Hepatic stellate cell (primary cell): ENCODE data around the gene ANO3.

Experiments used
- DNase-seq: peaks from one replicate; pipeline ENCODE4 v3.0.0; 2011; ENCODE audit warnings: low spot score

ANO3 gene

DNA sequence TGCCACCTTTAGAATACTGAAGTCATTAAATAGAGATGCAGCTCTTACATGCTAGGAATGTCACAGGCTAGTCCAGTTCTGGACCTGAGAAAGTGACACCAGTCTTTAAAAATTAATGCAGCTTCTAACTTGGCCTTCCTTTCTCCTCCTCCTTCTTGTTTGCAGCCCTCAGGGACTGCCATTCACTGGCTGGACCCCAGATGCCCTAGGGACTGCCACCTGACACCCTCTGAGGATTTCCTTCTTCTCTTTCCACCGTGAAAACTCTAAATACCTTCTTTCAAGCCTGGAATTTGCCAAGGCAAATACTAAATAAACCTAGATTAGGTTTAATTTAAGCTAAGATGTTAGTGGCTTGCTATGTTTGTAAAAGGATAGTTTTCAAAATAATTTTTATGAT, 161.7 kb downstream of the ANO3 start:
- no peak for DNase-seq

DNA sequence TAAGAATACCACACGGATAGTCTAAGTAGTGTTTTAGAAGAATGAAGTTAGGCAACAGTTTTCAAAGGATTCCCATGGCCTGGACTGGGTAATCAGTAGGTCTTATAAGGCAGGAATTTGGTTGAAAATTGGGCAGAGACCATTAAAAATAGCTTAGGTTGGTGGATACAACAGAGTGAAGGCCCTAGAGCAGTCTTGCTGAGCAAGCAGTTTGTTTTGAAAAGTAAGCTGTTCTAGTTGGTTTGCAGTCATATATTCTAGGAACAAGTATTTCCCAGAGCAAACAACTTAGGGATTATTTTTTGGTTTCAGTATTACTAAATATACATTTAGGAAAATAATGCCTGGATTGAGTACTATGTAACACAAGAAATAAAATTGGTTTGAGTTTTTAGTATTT, 175.3 kb downstream of the ANO3 start:
- no peak for DNase-seq

DNA sequence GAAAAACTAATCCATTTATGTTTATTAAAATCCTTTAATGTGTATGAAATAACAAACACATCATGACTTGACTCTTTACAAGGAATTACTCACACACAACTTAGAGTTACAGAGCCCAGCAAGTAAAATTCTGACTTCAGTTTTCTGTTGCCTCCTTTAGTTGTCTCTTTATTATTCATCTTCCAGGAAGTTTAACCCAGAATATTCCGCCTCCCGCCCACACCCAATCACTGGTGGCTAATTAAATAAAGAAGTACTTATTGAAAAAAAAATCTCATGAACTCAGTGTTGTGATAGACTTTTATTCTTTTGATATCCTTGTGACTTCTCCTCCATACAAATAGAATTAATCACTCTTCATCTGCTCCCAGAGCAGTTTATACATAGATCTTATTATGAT, 178.2 kb downstream of the ANO3 start:
- no peak for DNase-seq

DNA sequence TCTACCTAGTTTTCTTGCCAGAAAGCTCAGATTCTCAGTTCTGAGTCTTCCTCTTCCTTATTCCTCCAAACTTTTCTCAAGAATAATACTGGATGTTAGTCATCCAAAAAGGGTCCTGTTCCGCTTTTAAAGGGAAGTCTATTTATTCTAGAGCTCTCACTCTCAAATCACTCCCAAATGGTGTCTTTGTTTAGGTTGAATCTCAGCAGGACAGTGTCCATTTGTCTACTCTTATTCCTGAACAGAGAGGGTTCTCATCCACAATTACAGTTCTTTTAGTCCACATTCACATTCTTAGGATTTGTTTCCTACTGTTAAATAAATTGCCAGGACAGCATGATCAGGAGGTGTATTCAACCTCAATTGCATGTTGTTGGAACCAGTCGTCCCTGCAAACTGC, 178.8 kb downstream of the ANO3 start:
- DNase-seq: no peak

DNA sequence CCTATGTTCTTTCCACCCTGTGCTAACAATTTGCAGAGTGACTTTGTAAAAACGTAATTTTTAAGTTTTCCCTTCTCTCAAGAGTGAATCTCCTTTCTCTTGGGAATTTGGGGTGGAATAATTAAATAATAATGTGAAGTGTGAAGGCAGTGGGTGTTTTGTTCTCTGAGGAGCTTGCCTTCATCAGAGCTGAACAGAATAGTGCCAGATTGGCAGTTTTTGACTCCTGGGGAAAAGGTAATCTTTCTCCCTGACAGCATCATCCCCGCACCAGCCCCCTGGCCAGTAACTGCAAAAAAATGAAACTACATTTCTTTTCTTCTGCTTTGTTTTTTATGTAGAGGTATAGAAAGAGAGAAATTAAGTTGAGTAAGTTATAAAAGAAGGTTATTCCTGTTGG, 180.3 kb downstream of the ANO3 start:
- DNase-seq: no peak

DNA sequence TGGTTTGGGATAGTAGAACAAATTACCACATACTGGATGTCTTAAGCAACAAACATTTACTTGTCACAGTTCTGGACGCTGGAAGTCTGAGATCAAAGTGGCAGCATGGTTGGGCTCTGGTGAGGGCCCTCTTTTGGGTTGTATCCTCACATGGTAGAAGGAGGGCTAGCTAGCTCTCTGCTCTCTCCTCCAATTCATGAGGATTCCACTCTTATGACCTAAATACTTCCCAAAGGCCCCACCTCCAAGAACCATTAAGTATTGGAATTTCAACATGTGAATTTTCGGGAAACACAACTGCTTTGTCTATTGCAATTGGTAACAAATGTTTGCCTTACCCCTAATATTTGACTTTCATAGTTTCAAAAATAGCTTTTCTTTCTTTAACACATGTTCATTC, 187.5 kb downstream of the ANO3 start:
- no peak for DNase-seq

DNA sequence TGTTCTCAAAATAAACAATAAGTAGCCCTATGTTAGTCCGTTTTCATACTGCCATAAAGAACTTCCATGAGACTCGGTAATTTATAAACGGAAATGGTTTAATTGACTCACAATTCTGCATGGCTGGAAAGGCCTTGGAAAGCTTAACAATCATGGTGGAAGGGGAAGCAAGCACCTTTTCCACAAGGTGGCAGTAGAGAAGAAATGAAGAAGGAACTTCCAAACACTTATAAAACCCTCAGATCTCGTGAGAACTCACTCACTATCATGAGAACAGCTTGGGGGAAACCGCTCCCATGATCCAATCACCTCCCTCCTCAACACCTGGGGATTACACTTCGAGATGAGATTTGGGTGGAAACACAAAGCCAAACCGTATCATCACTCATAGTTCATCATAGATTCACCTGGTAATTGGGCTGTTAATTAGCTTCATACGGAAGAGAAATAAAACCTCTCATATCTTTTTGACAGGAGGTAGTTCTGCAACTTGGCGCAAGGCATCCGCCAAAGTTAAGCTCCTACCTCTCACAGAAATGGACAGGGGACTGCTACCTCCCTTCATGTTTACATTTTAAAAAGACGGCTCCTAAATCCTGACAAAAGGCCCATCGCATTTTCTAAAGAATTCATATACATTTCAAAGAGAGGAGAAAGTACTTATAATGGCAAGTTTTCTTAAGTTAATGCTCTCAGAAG, 191.1 kb downstream of the ANO3 start:
- DNase-seq: no peak

DNA sequence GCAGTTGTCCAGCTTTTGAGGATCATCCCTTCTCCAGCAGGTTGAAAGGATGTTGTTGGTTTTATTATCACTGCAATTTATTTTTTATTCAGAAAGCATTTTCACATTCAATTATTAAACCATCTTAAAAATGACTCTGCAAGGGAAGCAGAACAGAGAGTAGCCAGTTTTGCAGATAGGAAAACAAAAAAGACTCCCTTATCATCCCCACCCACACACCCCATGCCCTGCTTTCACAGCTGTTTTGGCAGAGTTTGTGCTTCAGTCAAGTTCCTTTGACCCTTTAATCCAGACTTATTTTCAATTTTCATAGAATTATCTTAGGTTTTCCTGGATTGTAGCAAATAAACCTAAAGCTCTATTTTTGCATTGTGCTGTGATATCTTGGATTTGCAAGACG, 195.8 kb downstream of the ANO3 start:
- DNase-seq: no peak

DNA sequence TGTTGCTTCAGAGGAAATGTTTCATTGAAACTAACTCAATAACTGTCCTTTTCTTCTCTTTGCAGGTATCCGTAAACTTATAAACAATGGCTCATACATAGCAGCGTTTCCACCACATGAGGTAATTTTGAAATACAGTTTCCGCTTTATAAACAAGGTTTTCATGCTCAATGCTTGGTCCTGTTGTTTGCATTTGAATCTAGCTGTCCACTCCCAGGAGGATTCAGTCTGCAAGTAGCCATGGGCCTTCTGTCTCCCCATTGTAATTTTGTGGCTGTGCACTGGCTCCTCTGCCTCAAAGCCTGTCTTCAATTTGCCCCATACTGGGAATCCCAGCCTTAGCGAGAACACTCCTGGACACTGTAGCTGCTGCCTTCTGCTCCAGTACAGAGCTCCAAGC, 205.4 kb downstream of the ANO3 start:
- DNase-seq: no peak

DNA sequence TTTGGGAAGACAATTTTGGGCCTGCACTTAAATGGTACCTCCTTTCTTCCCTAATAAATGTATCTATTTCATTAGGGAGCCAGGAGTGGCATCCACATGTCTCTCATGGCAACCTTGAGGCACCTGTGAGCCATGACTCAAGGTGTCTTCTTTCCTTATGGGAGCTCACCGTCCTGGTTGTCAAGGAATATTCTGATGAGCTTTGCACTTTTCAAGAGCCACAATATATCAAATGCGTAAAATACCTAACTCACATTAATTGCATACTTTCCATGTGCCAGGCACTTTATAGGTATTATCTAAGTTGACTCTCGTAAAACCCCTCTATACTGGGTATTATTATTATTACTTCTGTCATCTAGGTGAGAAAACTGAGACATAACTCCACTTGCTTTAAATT, 207.6 kb downstream of the ANO3 start:
- DNase-seq: no peak

DNA sequence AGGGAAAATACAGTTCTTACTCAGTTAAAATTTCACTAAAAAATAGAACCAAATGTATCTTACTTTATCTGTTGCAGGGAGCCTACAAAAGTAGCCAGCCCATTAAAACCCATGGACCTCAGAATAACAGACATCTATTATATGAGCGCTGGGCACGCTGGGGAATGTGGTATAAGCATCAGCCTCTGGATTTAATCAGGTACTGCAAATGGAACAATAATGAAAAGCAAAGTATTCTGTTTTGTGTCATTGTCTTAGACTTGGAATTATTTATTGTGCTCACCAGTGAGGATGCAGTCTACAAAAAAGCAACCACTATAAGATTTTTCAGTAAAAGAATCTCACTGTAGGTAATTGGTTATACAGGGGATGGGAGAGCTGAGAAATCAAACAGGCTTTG, 209.9 kb downstream of the ANO3 start:
- no peak for DNase-seq

DNA sequence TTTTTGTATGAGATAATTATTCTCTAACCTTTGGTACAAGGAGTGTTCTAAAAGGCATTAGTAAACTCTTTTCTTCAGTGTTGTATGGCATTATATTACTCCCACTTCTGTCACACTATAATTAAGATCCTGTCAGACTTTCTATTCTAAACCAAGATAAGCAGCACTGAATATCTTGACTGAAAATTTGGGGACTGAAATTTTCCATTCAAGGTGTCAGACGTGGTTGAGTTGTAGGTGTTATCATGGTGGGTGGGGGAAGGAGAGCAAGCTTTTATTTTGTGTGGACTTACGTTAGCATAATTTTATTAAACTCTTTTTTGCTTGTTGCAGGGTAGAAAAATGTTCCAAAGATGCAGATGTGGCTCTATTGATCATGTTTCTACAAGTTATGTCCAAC, 217.2 kb downstream of the ANO3 start:
- DNase-seq: no peak

DNA sequence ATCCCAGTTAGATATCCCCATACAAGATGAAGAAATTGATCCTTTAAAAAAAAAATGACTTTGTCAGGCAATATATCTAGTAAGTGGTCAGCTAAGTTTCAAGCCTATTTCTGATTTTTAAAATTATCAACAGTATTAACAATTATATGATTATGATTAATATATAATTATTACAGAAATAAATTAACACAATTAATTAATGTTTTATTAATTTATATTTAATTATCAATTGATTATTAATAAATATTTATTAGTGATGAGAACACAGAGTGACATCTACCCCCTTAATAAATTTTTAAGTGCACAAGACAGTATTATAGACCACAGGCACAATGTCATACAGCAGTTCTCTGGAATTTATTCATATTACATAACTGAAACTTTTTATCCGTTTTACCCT, 218.1 kb downstream of the ANO3 start:
- no peak for DNase-seq

DNA sequence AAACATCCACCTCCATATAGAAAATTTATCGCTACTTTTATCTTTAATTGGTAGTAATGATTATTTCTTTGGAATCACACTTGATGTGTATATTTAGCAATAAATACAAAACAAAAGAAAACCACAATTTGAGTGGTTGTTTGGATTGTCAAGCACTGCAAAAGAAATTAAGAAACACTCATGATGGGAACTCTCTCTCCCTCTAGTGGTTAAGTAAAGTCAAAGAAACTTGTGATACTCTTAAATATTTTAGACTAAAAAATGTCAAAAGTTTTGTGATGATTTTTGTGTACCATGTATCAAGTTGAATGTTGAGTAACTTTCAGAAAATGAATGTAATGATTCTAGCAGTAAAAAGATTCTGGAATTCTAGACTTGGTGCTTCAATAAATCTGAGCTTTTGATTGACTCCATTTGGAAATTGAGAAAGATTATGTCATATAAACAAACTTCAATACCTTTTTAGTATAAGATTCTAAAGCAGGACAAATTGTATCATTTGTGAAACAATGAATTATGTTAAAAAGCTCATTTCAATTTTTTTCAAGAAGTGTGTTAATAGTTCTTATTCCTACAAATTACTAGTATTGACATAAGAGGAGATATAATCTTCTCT, 219.4 kb downstream of the ANO3 start:
- no peak for DNase-seq

DNA sequence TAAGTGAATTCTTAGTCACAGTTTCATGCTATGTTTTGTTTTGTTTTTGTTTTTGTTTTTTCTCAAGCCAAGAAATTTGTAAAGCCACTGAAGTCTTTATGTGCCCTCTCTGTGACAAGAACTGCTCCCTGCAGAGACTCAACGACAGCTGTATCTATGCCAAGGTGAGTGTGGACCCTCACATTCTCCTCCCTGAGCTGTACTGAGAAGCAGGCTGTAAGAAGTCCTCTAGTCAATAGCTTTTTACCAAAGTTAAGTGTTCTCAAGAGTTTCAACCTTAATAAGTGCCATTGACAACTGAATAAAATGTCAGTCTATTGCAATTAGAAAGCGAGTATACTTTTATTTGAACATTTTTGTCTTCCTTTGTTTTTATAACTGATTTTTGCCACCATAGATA, 221.3 kb downstream of the ANO3 start:
- no peak for DNase-seq

DNA sequence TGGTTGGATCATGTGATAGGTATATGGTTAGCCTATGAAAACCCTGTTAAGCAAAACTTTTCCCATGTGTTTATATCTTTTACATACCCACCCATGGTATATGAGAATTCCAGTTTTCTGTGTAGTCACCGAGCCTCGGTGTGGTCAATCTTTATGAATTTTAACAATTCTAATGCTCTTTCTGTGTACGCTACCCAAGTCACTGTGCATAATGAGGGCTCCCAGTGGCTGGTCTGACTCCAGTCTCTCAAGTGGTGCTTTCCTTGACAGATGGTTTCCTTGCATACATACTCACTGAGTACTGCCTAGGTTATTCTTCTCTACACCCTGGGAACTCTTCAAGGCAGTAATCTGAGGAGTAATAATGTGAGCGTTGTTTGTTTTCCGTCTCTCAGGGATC, 222.5 kb downstream of the ANO3 start:
- DNase-seq: no peak

DNA sequence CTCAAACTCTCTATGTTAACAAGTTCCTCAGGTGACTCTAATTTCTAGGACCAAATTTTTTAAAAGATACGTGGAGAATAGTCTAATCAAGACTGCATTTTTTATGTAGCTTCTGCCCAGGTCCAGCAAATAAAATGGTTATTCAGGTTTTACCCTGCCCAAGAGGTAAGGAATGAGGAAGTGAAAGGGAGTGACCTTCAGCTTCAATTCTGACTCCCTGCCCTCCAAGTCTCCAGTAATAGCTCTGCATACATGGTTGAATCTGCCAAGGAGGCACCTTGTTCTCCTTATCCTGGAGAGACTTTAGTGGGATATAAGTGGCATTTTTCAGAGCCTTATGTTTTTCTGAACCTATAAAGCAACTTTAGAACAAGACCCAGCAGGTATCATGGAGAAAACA, 224.7 kb downstream of the ANO3 start:
- no peak for DNase-seq

DNA sequence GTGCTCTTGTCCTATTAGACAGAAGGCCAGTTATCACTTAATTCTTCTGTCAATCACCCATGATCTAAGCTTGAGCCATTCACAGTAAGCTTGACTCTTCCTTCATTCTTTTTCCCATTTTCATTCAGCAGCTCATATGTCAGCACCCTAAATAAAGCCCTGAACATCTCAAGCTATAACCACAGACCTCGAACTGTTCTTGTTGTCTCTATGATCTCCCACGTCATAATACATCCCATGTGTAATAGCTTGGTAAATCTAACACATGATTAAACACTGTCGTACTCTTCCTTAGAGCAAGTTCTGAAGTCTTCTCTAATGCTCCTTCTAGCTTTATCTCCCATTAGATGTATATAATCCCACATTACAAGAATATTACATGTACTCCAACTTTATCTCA, 225.7 kb downstream of the ANO3 start:
- DNase-seq: no peak

DNA sequence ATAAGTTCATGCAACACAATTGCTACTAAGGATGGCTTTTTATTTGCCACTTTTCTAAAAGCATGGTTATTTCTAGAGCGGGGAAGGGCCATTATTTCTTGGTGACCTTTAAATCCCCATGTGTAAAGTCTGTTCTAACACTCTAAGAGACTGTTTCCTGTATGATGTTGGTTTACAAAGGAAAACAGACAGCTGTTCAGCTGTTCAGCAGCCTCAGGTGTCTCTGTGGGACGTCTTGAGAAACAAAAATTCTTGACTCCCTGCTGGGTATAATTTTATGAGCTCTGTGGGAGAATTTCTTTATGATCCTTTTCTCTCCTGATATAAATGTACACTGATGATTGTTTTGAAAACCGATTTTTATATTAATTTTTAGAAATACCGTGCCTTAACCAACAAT, 226.3 kb downstream of the ANO3 start:
- DNase-seq: no peak

DNA sequence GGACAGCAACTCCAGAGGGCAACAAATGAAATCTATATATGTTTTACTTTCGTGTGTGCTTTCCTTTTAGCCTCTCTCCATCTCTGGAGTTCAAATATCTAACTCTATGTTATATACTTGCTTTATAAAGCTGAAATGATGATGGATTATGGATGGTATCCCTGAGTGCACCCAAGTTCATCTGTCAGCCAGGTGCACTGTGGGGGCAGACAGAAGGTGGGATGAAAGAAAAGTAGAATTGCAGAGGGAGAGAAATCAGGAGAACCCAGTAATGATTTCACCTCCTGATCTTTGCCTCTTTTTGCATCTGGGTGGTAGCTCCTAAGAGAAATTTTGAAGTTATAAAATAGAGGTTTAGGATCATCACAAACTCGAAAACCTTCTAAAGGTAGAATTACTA, 237.7 kb downstream of the ANO3 start:
- DNase-seq: no peak

DNA sequence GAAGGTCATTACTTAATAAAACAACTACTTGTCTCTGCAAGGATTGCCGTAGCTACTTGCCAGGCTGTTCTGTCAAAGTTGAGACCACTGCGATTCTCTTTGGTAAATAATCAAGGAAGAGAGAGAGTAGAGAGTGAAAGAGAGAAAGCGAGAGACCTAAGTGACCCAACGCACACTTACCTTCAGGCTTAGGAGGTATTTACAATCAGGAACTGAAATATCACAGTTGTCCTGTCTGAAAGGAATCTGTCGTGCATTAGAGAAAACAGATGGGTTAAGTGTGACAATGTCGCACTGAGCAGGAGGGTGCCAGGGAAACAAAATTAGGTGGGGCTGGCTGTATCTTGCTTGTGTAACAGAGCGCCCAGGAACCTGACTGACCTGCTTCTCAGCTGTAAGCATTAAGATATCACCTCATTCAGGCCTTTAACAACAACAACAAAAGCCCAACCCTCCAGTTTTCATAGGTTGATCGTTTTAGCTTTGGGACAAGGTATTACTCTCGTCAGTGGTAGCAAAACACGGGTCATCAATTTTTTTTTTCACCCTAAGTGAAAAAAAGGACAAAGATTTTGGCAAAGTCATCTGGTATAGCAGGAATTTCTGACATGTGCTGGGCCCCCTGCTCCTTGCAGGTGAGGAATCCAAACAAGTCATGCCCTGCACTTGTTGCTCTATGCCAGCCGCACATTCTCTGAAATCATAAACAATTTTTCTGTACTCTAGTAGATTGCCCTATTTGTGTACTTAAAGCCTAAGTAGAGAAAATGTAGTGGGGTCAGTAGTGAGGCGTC, 240.1 kb downstream of the ANO3 start, which contains the start of gene MUC15:
Gene MUC15, minus strand, starts transcription at position 403 of the 794 bp plus-strand sequence. CDS start 5,169 bp downstream, outside the sequence.
- DNase-seq: no peak

DNA sequence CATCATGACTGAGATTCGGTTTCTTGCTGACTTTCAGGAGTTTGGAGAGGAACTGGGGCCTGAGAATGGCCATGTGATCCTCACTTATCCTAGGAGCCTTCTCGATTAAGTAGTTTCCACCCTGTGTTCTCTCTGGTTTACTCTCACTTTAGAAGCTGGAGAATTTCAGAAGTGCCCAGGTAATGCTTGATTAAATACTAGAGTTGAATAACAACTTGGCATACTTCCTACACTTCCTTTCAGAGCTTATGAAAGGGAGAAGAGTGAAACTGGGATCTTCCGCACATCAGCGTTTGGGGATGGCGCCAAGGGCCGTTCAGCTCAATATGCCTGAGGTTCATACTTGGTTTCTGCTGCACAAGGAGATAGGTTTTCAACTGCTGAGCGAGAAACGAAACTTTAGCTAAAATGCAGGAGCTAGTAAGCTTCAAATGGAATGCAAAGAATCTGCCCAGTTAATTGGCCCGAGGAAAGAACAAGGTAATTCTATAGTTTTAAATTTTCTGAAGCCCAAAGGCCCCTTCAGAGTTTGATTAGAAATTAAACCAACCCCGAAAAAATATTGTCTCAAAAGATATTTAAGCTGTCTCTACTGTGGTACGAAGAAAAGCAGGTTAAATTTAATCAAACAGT, 241.0 kb downstream of the ANO3 start:
- no peak for DNase-seq

DNA sequence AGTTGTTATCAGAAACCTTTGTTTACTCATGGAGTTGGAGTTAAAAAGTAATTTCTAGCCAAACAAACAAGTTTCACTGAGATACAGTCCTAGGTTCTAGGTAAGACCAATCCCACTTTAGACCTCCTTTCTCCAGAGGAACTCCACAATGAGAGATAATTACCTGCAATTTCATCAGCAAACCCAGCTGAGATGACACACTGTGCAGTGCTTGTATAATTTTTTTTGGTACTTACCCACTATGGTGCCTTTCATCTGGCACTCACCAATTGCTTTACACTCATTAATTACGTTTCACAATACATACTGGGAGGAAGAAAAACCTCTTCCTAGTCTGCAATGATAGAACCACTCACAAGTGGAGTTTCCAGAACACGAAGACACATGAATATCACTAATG, 242.0 kb downstream of the ANO3 start:
- no peak for DNase-seq
